HG02938 (cell line): ENCODE measurements around the gene STAU1.
"Not testable (repeated sequence)": the region's sequence is repeated elsewhere in the genome, so short reads cannot be mapped to it uniquely, and the experiment has no call there.

Experiments used
- ATAC-seq: cut with Tn5 transposase; IDR thresholded peaks from one replicate; pipeline ENCODE4 v1.9.1; 2021; ENCODE audit warnings: mild to moderate bottlenecking, moderate library complexity; ENCODE audit not compliant: unreplicated experiment

The STAU1 gene

DNA sequence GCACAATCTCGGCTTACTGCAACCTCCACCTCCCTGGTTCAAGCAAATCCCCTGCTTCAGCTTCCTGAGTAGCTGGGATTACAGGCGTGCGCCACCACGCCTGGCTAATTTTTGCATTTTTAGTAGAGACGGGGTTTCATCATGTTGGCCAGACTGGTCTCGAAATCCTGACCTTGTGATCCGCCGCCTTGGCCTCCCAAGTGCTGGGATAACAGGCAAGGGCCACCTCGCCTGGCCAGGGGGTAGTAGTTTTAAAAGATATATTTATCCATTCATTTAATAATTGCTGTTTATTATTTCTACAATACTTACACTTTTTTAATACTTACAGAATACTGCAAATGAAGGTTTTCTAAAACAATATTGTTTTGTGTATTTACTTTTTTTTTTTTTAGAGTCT lies 15.6 kb upstream of the STAU1 start:
- ATAC-seq, result no peak

DNA sequence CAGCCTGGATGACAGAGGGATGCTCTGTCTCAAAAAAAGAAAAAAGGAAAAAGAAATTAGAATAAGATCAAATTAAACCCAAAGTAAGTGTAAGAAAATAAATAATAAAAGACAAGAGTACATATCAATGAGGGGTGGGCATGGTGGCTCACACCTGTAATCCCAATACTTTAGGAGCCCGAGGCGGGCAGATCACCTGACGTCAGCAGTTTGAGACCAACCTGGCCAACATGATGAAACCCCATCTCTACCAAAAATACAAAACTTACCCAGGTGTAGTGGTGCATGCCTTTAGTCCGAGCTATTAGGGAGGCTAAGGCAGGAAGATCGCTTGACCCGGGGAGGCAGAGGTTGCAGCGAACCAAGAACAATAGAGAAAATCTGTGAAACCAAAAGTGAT lies 14.9 kb upstream of the STAU1 start:
- no peak for ATAC-seq

DNA sequence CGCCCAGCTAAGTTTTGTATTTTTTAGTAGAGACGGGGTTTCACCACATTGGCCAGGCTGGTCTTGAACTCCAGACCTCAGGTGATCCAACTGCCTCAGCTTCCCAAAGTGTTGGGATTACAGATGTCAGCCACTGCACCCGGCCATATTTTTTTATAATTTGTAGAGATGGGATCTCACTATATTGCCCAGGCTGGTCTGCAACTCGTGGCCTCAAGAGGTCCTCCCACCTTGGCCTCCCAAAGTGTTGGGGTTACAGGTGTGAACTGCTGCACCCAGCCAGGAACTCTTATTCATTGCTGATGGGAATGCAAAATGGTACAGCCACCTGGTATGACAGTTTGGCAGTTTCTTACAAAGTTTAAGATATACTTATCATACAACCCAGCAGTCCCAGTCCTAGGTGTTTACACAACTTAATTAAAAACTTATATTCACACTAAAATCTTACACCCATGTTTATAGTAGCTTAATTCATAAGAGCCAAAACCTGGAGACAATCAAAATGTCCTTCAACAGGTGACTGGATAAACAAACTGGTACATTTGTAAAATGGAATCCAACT lies 11.7 kb upstream of the STAU1 start:
- ATAC-seq, result no peak

DNA sequence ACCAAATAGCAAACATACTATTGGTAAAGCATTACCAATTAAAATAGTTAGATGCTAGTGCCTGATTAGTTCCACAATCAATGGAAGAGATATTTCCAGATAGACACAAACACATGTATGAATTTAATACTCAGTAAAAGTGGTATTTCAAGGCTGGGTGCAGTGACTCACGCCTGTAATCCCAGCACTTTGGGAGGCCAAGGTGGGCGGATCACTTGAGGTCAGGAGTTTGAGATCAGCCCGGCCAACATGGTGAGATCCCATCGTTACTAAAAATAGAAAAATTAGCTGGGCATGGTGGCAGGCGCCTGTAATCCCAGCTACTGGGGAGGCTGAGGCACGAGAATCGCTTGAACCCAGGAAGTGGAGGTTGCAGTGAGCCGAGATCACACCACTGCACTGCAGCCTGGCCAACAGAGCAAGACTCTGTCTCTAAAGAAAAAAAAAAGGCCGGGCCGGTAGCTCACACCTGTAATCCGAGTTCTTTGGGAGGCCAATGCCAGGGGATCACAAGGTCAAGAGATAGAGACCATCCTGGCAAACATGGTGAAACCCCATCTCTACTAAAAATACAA lies 4.9 kb upstream of the STAU1 start:
- not testable (repeated sequence) for ATAC-seq

DNA sequence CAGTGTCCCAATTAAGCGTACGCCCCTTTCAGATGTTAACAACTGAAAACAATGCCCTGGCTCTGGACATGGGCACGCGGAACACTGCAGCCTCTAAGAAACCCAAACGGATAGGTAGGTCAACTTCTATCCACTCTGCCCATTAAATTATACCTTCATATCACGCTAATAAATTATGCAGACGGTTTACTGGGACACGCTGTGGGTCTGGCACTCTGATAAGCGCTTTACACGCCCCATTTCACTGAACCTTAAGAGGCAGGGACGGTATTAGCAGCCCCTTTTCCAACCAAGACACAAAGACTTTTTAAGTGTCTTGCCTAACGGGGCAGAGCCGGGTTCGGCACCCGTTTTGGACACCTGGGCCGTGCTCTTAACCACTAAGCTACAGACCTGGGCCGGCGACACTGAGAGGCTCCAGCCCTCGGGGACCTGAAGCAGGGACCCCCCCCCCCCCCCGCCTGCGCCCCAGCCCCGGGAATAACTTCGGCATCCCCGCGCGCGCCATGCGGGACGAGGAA lies 744 bp downstream of the STAU1 start:
- ATAC-seq, result no peak

DNA sequence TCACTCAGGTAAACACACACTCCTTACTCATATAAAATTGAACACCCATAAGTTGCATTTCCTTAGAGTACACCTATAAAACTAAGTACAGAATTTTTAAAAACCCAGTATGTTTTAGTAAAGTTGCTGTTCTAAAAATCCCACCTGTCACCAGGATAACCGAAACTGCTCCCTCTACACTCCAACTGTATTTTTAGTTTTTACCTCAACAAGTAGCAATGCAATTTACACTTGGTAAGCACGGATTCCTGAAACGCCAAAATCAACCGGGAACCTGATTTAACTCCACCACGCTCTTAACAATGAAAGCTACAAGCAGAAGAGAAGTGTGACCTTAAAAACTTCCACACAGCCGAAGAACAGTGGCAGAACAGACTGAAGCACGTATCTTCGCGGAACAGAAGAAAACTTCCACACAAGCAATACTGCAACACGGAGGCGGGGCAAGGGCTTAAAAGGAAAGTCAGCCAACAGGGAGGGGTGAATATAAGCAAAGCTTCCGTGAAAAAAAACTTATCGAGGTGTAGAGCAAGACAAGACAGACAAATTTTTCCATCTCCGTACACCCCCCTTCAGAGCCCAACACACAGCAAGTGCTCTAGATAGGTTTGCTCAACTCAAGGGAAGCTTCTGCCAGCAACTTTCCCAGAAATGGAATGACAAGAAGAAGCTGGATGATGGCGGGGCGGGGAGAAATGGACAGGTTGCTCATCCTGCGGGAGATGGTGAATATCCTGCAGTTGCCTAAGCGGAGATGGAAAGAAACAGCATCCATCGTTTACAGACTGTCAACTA lies 1.4 kb downstream of the STAU1 start:
- no peak for ATAC-seq

DNA sequence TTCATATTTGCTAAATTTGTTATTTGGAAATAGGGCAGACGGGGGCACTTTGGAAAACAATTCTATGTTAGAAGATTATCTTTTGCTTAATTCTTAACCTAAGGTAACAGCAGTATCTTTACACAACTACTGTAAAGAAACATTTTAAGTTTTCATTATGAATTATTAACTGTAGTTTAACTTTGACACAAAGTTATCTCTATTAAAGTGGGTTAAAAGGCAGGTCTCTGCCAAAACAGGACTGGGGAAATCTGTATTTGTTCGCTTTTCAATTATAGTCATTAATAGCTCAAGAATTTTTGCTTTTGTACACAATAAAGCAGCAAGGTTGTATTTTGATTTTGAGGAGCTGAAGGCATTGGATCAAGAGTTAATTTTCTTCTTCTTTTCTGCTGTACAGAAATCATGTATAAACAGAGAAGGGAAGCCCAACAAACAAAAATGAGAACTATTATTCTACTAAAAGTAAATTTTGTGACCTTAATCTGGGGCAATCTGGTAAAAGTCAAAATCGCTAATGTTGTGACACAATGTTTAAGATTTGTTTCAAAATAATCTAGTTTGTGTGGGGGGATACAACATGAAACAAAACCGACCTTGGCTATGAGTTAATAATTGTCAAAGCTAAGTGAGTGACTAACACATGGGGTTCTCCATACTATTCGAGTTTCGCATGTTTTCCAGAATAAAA lies 2.9 kb downstream of the STAU1 start:
- no peak for ATAC-seq

DNA sequence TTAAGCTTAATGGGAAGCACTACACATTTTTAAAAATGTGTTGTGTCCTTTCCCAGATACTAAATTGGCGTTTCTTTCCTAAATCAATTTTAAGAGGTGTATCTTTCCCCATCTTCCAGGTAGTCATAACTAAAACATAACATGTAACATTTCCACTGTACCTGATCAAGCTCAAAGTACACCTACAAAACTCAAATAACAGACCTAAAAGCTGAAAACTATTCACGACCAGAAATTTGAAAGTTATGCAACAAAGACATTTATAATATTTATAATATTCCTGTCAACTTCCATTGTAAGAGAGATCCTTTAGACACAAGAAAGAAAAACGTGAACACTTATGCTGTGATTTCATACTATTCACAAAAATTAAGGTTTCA lies 3.5 kb downstream of the STAU1 start:
- ATAC-seq, result no peak

DNA sequence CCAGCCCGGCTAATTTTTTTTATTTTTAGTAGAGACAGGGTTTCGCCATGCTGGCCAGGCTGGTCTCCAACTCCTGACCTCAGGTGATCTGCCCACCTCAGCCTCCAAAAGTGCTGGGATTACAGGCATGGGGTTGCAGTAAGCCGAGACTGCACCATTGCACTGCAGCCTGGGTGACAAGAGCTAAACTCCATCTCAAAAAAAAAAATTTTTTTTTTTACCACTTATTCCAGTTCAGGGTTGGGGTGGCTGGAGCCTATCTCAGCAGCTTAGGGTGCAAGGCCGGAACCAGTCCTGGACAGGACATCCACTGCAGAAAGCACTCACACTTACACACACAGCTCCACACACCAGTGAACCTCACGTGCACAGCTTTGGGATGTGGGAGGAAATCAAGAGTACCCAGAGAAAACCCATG lies 4.0 kb downstream of the STAU1 start:
- not testable (repeated sequence) for ATAC-seq

DNA sequence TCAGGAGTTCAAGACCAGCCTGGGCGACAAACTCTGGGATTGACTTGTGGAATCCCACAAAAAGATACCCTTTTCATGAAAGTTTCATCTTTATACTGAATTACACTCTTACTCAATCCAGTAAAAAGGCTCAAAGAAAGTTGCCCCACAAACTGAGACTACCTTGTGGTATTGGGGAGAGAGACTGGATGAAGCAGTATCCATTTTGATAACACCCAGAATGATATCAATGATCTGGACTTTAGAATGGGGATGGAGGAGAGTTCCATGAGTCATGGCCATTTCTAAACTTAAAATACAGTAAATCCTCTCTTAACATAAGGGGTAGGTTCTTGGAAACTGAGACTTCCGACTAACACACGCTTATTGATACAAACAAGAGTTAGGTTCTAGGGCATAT lies 4.7 kb downstream of the STAU1 start:
- no peak for ATAC-seq

DNA sequence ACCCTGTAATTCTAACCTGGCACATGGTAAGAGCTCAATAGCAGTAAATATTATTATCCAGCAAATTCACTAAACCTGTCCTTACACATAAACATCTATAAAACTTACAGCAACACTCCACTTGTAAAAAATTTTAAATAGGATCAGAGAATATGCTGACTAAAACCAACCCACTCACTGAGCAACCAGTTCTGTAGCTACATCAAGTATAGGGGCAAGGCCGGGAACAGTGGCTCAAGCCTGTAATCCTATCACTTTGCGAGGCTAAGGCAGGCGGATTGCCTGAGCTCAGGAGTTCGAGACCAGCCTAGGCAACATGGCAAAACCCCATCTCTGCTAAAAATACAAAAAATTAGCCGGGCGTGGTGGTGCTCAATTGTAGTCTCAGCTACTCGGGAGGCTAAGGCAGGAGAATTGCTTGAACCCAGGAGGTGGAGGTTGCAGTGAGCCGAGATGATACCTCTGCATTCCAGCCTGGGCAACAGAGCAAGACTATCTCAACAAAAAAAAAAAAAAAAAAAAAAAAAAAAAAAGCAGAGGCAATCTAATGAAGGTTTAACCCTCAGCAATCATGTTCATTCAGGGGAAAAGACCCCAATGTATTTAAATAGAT lies 6.8 kb downstream of the STAU1 start:
- no peak for ATAC-seq

DNA sequence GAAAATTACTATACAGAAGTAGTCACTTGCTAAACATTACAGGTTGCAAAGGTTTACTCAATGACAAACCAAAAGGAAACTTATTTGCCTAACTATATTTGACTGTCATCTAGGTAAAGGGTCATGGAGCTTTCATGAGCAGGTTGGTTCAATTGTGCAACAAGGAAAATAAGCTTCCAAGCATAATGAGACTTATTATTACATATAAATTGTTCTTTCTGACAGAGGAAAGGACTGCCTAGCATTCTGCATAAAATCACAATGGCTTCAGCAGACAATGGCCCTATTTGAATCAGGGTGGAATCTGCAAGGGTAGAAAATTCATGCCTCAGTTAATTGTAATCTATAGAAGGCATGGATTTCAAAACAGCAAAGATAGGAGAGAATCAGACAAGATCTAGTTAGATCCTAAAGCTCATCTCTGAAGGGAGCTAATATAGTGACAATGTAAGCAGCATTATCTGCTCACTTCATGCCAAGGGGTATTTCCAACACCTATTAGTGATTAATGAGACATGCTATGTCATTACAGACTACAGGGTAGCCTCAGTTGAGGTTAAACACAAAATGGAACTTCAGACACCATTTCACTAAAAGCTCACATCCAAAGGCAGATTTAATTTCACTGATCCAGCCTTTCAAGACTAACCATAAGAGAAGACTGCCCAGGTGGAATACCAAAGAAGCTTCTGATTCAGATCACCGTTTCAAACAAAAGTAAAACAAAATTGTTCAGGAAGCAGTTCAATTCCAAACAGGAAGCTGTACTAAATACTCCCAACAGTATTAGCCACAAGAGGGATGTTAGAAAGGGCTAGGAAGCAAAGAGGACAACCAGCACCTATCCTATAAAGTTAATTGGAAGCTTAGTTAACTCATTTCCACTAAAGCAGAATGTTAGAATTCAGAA lies 8.5 kb downstream of the STAU1 start:
- ATAC-seq, result no peak

DNA sequence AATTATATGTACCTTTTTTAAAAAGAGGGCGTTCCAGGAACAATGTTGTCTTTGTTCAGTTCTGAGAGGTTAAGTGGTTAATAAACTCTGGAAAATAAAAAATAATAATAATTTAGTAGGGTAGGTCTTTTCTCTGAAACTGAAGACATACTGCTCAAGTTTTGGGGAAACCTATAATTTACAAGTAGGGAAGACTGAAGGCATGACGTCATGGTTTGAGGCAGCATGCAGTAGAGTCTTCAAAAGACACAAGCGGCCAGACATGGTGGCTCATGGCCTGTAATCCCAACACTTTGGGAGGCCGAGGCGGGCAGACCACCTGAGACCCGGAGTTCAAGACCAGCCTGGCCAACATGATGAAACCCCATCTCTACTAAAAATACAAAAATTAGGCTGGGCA lies 14.0 kb downstream of the STAU1 start:
- no peak for ATAC-seq

DNA sequence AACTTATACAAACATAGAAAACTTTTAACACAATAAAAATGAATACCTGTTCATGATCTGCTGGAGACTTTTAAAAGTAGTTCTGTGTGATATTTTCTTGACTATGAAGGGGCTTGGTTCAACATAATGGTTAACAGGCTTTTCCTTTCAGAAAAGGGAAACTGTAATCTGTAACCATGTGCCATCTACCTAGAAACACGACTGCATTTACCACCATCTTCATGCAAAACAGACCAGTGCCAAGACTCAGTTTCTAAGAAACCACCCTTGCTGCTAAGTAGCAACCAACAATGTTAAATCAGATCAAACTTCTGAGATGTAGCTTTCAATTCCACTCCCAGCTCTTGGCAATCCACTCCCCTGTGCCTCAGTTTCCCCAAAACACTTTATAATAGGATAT lies 15.7 kb downstream of the STAU1 start:
- ATAC-seq, result no peak

DNA sequence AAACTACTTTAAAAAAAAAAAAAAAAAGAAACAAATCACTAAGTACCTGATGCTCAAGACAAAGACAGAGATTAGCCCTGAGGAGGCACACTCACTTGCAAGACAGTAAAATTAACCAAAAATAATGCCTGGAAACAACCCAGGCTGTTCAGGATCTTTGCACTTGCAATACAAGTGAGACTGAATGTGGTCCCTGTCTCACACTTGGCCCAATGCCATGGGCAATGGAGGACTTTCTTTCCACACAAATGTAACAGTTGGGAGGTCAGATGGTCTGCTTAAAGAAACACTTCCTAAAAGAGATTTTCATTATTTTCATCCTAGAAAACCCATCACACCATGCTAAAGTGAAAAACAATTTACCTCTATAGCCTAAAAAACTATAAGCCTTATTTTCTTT lies 16.2 kb downstream of the STAU1 start:
- no peak for ATAC-seq

DNA sequence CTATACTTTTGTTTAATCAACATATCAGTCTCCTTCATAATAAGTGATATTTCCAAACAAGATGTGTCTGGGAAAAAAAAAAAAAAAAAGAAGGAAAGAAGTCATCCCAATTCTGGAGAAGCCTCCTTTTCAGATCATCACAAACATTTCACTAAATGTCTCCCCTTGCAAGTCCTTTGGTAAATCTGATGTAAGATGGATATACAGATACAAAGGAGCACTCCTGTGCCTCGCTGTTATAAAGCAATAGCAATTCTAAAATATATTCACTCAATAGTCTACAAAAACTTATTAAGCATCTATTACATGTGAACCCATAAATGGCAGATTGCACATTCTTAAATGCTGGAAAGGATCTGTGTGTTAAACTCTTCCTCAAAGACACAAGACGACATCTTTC lies 17.4 kb downstream of the STAU1 start:
- ATAC-seq, result no peak

DNA sequence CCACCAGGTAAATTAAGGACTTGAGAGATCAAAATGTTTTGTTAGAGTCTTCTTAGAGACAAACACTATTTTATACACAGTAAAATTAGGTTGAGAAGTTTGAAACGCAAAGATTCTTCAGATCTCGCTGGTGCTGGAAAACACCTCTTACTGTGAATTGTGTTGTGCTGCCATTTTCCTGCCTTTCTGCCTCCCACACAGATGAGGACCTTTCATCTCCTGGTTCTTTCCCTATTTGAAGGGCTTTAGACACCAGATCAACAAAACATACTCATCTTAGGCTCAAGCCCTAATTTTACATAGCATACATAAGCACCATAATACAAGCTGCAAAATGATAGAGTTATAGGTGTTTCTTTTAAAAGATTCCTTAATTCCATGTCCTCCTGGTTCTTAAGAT lies 18.6 kb downstream of the STAU1 start:
- no peak for ATAC-seq

DNA sequence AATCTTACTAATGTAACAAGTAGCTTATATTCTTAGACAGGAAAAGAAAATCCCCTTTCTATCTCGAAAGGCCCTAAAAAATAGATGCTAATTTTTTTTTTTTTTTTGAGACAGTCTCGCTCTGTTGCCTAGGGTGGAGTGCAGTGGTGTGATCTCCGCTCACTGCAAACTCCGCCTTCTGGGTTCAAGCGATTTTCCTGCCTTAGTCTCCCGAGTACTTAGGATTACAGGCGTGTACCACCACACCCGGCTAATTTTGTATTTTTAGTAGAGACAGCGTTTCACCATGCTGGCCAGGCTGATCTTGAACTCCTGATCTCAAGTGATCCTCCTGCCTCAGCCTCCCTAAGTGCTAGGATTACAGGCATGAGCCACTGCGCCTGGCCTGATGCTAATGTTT lies 19.3 kb downstream of the STAU1 start:
- ATAC-seq, result not testable (repeated sequence)

DNA sequence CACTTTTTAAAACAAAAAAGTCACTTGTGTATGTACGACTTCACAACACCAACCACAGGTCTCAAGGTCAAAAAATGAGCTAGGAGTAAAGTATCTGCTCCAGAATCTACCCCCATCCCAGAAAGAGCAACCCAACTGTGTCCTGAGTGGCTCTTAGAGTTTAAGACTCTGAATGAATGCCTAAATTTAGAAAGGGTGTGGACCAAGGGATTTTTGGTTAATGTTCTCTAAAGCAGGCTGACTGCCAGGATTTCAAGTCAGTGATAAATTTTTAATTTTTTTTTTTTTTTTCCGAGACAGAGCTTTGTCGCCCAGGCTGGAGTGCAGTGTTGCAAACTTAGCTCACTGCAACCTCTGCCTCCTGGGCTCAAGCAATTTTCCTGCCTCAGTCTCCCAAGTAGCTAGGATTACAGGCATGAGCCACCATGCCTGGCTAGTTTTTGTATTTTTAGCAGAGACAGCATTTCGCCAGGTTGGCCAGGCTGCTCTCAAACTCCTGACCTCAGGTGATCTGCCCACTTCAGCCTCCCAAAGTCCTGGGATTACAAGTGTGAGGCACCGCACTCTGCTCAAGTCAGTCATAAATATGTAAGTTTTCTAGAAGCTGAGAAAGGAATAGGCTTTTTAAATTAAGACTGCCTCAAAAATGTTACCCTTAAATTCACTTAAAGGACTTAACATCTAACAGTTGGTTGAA lies 20.2 kb downstream of the STAU1 start:
- ATAC-seq, result no peak
